ENCODE results near the gene PCNA. TPM values are rescaled to one million over a fixed set of nuclear protein-coding genes. Genes with fewer than 3 reads are reported as not detected.
"Not testable (repeated sequence)": the region's sequence is repeated elsewhere in the genome, so short reads cannot be mapped to it uniquely, and the experiment has no call there.

PCNA gene
- polyA plus RNA-seq, 1 donor: 95.3 TPM

DNA sequence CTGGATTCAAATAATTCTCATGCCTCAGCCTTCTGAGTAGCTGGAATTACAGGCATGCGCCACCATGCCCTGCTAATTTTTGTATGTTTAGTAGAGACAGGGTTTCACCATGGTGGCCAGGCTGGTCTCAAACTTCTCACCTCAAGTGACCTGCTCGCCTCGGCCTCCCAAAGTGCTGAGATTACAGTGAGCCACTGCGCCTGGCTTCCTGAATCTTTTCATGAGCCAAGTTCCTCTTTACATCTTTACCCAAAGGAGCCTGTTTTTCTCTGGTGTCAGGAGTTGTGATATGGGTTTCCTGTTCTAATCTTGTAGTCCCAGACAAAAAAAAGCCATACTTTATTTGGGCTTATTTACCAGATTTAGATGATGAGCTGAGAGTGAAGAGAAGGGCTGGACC lies 34.4 kb downstream of the PCNA start:
- H3K4me1 ChIP-seq (ENCODE audit: control insufficient read depth, insufficient read depth, low read length): no peaks in the 10 kb centered on the region
- H3K27me3 ChIP-seq (ENCODE audit: control insufficient read depth, insufficient read depth, low read length): no peaks in the 10 kb centered on the region
- no peaks in the 10 kb centered on the region for H3K36me3 ChIP-seq (ENCODE audit: control insufficient read depth, insufficient read depth, low read length)
- no peak for DNase-seq
- H3K27ac ChIP-seq (ENCODE audit: low read length): no peak overlapping the region
- no CpG with 5 or more reads among the region's 4 CpGs for WGBS (ENCODE audit: insufficient coverage, low lambda C conversion rate)
- H3K4me3 ChIP-seq (ENCODE audit: low read length): no peak overlapping the region
- H3K9me3 ChIP-seq (ENCODE audit: control insufficient read depth, low read depth, low read length): no peaks in the 10 kb centered on the region

DNA sequence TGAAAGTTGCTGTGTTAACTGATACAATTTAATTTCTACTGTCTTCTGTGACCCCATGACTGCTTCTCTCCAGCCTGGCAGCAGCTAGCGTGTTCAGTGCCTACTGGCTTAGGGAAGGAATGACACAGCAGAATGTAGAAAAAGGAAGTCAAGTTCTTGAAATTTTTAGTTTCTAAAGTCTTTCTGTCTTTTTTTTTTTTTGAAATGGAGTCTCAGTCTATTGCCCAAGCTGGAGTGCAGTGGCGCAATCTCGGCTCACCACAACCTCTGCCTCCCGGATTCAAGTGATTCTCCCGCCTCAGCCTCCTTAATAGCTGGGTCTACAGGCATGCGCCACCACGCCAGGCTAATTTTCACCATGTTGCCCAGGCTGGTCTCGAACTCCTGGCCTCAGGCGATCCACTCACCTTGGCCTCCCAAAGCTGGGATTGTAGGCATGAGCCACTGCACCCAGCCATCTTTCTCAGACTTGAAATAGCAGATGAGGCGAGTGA lies 39.3 kb downstream of the PCNA start:
- no peaks in the 10 kb centered on the region for H3K9me3 ChIP-seq (ENCODE audit: control insufficient read depth, low read depth, low read length)
- no peaks in the 10 kb centered on the region for H3K27me3 ChIP-seq (ENCODE audit: control insufficient read depth, insufficient read depth, low read length)
- no peaks in the 10 kb centered on the region for H3K4me1 ChIP-seq (ENCODE audit: control insufficient read depth, insufficient read depth, low read length)
- H3K4me3 ChIP-seq (ENCODE audit: low read length): no peak overlapping the region
- no peak for DNase-seq
- no peak overlapping the region for H3K27ac ChIP-seq (ENCODE audit: low read length)
- H3K36me3 ChIP-seq (ENCODE audit: control insufficient read depth, insufficient read depth, low read length): no peaks in the 10 kb centered on the region
- 100% methylated on average over 1 of the region's 10 CpGs for WGBS (ENCODE audit: insufficient coverage, low lambda C conversion rate)

DNA sequence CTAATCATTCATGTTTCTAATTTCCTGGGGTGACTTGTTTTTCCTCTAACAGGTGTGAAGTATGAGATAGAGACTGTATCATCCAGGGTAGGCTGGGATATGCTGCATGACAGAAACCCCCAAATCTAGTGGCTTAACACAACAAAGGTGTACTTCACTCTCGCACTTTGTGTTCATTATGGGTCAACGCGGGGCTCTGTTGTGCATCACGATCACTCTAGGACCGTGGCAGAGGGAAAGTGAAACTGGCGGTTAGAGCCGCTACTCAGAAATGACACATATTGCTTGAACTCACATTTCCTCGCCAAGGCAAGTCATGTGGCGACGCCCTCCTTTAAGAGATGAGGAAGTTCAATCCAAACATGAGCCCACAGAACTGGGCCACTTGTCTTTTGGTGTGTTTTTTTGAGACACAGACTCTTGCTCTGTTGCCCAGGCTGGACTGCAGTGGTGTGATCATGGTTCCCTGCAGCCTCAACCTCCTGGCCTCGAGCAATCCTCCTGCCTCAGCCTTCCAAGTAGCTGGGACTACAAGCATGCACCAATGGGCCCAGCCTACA lies 41.3 kb downstream of the PCNA start:
- Histone ChIP-seq H3K9me3 (ENCODE audit: control insufficient read depth, low read depth, low read length) (no peaks in the 10 kb centered on the region), H3K27me3 (ENCODE audit: control insufficient read depth, insufficient read depth, low read length) (no peaks in the 10 kb centered on the region), H3K4me3 (ENCODE audit: low read length) (no peak overlapping the region), H3K36me3 (ENCODE audit: control insufficient read depth, insufficient read depth, low read length) (no peaks in the 10 kb centered on the region), H3K4me1 (ENCODE audit: control insufficient read depth, insufficient read depth, low read length) (no peaks in the 10 kb centered on the region), H3K27ac (ENCODE audit: low read length) (peak overlapping the region; percentile 25)
- no CpG with 5 or more reads among the region's 11 CpGs for WGBS (ENCODE audit: insufficient coverage, low lambda C conversion rate)
- peak; percentile 44 to 70 for DNase-seq

GRCh38 chr20:5077761-5078387 lies 41.9 kb downstream of the PCNA start:
- 67% methylated on average over 1 of the region's 4 CpGs for WGBS (ENCODE audit: insufficient coverage, low lambda C conversion rate)
- Histone ChIP-seq H3K9me3 (ENCODE audit: control insufficient read depth, low read depth, low read length) (no peaks in the 10 kb centered on the region), H3K27ac (ENCODE audit: low read length) (peak overlapping the region; percentile 25), H3K4me3 (ENCODE audit: low read length) (no peak overlapping the region), H3K4me1 (ENCODE audit: control insufficient read depth, insufficient read depth, low read length) (no peaks in the 10 kb centered on the region), H3K36me3 (ENCODE audit: control insufficient read depth, insufficient read depth, low read length) (no peaks in the 10 kb centered on the region), H3K27me3 (ENCODE audit: control insufficient read depth, insufficient read depth, low read length) (no peaks in the 10 kb centered on the region)
- no peak for DNase-seq

- DNase-seq; H3K9me3 ChIP-seq (ENCODE audit: control insufficient read depth, low read depth, low read length); H3K27me3 ChIP-seq (ENCODE audit: control insufficient read depth, insufficient read depth, low read length); H3K4me1 ChIP-seq (ENCODE audit: control insufficient read depth, insufficient read depth, low read length); H3K27ac ChIP-seq (ENCODE audit: low read length); H3K4me3 ChIP-seq (ENCODE audit: low read length); H3K36me3 ChIP-seq (ENCODE audit: control insufficient read depth, insufficient read depth, low read length): not testable (repeated sequence)
- 88% methylated on average over 1 of the region's 2 CpGs for WGBS (ENCODE audit: insufficient coverage, low lambda C conversion rate)
These were observed 42.8 kb downstream of the PCNA start for GRCh38 chr20:5076913-5077312.

DNA sequence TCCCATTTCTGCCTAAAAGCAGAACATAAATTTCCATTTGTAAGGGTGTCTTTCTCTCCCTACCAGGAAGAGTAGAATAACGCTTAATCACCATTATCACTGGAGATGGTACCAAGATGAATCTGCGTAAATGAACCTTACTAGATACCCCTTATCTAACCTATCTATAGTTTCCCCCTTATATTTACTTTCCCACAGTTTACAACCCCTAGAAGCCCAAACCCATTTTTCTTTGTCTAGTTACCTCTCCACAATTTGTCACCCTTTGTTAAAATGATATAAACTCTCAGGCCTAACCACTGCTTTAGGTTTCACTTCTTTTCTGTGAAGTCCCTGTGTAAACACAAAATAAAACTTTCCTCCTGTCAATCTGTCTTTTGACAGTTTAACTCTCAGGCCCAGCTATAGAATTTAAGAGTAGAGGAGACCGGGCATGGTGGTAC lies 45.5 kb downstream of the PCNA start:
- Histone ChIP-seq H3K9me3 (ENCODE audit: control insufficient read depth, low read depth, low read length) (no peaks in the 10 kb centered on the region), H3K36me3 (ENCODE audit: control insufficient read depth, insufficient read depth, low read length) (no peaks in the 10 kb centered on the region), H3K27ac (ENCODE audit: low read length) (no peak overlapping the region), H3K4me3 (ENCODE audit: low read length) (no peak overlapping the region), H3K27me3 (ENCODE audit: control insufficient read depth, insufficient read depth, low read length) (no peaks in the 10 kb centered on the region), H3K4me1 (ENCODE audit: control insufficient read depth, insufficient read depth, low read length) (no peaks in the 10 kb centered on the region)
- DNase-seq: no peak
- 92% methylated on average over 2 of the region's 3 CpGs for WGBS (ENCODE audit: insufficient coverage, low lambda C conversion rate)

DNA sequence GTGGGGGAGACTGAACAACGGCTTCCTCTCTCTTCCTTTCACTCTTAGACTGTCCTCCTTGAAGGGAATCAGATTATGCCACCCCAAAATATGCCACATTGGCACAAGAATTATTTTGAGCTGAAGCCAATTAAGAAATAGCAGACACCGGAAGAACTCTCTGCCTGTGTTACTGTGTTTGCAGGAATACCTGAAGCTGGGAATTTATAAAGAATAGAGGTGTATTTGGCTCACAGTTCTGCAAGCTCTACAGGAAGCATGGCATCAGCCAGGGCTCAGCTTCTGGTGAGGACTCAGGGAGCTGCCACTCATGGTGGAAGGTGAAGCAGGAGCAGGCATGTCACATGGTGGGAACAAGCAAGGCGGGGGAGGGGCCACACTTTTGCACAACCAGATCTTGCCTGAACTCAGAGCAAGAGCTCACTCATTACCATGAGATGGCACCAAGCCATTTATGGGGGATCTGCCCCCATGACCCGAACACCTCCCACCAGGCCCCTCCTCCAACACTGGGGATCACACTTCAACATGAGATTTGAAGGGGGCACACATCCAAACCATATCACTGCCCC lies 46.0 kb downstream of the PCNA start:
- H3K4me1 ChIP-seq (ENCODE audit: control insufficient read depth, insufficient read depth, low read length): no peaks in the 10 kb centered on the region
- no peak overlapping the region for H3K27ac ChIP-seq (ENCODE audit: low read length)
- no peaks in the 10 kb centered on the region for H3K27me3 ChIP-seq (ENCODE audit: control insufficient read depth, insufficient read depth, low read length)
- H3K9me3 ChIP-seq (ENCODE audit: control insufficient read depth, low read depth, low read length): no peaks in the 10 kb centered on the region
- WGBS (ENCODE audit: insufficient coverage, low lambda C conversion rate): no CpG with 5 or more reads among the region's 4 CpGs
- no peak for DNase-seq
- H3K36me3 ChIP-seq (ENCODE audit: control insufficient read depth, insufficient read depth, low read length): no peaks in the 10 kb centered on the region
- H3K4me3 ChIP-seq (ENCODE audit: low read length): no peak overlapping the region

DNA sequence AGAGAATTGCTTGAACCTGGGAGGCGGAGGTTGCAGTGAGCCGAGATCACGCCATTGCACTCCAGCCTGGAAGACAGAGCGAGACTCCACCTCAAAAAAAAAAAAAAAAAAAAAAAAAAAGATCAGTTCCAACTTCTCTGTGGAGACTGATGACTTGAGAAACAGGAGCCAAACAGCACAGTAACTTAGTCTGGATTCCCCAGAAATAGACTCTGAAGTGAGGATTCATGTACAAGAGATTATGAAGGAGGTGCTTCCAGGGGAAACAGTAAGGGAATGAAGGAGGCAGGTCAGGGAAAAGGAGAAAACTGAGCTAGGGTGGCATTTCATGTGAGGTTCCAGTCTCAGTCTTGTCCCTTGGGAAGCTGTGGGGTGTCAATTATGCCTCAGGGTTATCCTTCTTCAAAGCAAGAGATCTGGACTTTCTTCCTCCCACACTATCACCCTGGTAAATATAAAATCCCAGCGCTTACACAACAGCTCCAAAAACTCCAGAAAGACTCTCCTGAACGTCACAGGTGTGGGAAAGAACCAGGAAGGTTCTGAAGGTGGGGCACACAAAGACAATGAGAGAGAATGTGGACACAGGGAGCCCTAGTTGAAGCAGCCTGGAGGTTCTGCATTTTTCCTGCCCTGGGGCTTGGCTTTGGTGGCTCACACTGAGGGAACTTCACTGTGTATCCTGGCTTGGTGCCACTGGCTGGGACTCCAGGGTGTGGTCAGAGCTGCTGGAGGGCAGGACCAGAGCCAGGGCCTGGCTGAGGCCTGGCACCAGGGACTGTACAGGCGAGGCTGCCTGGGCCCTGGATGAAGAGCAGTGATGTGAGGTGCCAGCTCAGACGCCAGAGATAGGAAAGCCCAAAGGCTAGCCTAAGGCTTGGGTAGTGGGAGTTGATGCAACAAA lies 46.8 kb downstream of the PCNA start:
- Histone ChIP-seq H3K27ac (ENCODE audit: low read length) (no peak overlapping the region), H3K9me3 (ENCODE audit: control insufficient read depth, low read depth, low read length) (no peaks in the 10 kb centered on the region), H3K4me1 (ENCODE audit: control insufficient read depth, insufficient read depth, low read length) (no peaks in the 10 kb centered on the region), H3K4me3 (ENCODE audit: low read length) (no peak overlapping the region), H3K36me3 (ENCODE audit: control insufficient read depth, insufficient read depth, low read length) (no peaks in the 10 kb centered on the region), H3K27me3 (ENCODE audit: control insufficient read depth, insufficient read depth, low read length) (no peaks in the 10 kb centered on the region)
- DNase-seq: peak; percentile 23 to 49
- 80% methylated on average over 1 of the region's 8 CpGs for WGBS (ENCODE audit: insufficient coverage, low lambda C conversion rate)

- H3K4me1 ChIP-seq (ENCODE audit: control insufficient read depth, insufficient read depth, low read length); DNase-seq; H3K36me3 ChIP-seq (ENCODE audit: control insufficient read depth, insufficient read depth, low read length); H3K27me3 ChIP-seq (ENCODE audit: control insufficient read depth, insufficient read depth, low read length); H3K9me3 ChIP-seq (ENCODE audit: control insufficient read depth, low read depth, low read length); H3K27ac ChIP-seq (ENCODE audit: low read length); H3K4me3 ChIP-seq (ENCODE audit: low read length): not testable (repeated sequence)
- WGBS (ENCODE audit: insufficient coverage, low lambda C conversion rate): no CpG with 5 or more reads among the region's 4 CpGs
These were observed 47.8 kb downstream of the PCNA start for GRCh38 chr20:5071942-5072341.

DNA sequence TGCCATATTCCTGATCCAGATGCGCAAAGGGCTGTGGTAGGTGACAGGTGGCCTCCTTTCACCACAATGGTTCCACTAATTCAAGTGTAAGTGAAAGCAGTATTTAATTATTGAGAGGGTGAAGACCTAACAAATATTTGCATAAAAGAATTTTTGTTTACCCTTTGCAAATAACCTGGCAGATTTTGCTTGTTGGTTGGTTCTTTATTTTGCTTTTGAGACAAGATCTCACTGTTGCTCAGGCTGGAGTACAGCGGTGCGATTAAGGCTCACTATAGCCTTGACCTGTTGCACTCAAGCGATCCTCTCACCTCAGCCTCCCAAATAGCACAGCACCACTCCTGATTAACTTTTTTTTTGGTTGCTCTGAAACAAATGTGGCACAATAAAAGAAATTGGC lies 49.2 kb downstream of the PCNA start:
- Histone ChIP-seq H3K27ac (ENCODE audit: low read length) (no peak overlapping the region), H3K9me3 (ENCODE audit: control insufficient read depth, low read depth, low read length) (no peaks in the 10 kb centered on the region), H3K4me1 (ENCODE audit: control insufficient read depth, insufficient read depth, low read length) (no peaks in the 10 kb centered on the region), H3K27me3 (ENCODE audit: control insufficient read depth, insufficient read depth, low read length) (no peaks in the 10 kb centered on the region), H3K4me3 (ENCODE audit: low read length) (no peak overlapping the region), H3K36me3 (ENCODE audit: control insufficient read depth, insufficient read depth, low read length) (no peaks in the 10 kb centered on the region)
- DNase-seq: no peak
- WGBS (ENCODE audit: insufficient coverage, low lambda C conversion rate): no CpG with 5 or more reads among the region's 4 CpGs

All from large intestine (tissue), 3 donors.